IPS-15b (cell line): Measurements from ENCODE around the gene FCGR3B.
"Not testable (repeated sequence)": the region's sequence is repeated elsewhere in the genome, so short reads cannot be mapped to it uniquely, and the experiment has no call there.

Source experiments
- H3K27me3 ChIP-seq: one replicate; pipeline ENCODE4 v1.6.1; 2013; ENCODE audit warnings: low read length; ENCODE audit not compliant: control insufficient read depth, insufficient read depth
- H3K36me3 ChIP-seq: one replicate; pipeline ENCODE4 v1.6.1; 2013; ENCODE audit warnings: low read length; ENCODE audit not compliant: control insufficient read depth, insufficient read depth
- H3K4me1 ChIP-seq: one replicate; pipeline ENCODE4 v1.6.1; 2013; ENCODE audit warnings: mild to moderate bottlenecking, low read length; ENCODE audit not compliant: control insufficient read depth, insufficient read depth
- H3K4me3 ChIP-seq: one replicate; pipeline ENCODE4 v1.5.1; 2013; ENCODE audit warnings: low read depth, low read length
- H3K9ac ChIP-seq: one replicate; pipeline ENCODE4 v1.6.1; 2013; ENCODE audit warnings: low read depth, mild to moderate bottlenecking, low read length
- H3K9me3 ChIP-seq: one replicate; pipeline ENCODE4 v1.6.1; 2013; ENCODE audit warnings: mild to moderate bottlenecking, low read length; ENCODE audit not compliant: control insufficient read depth, insufficient read depth

Gene FCGR3B

GRCh38 chr1:161593092-161593755, 37.8 kb downstream of the FCGR3B start:
- H3K9ac ChIP-seq, H3K36me3 ChIP-seq, H3K4me3 ChIP-seq, H3K9me3 ChIP-seq, H3K27me3 ChIP-seq, H3K4me1 ChIP-seq: not testable (repeated sequence)

- H3K9ac ChIP-seq, H3K4me3 ChIP-seq, H3K36me3 ChIP-seq, H3K9me3 ChIP-seq, H3K4me1 ChIP-seq, H3K27me3 ChIP-seq: not testable (repeated sequence)
Observed at GRCh38 chr1:161592586-161592985, 38.4 kb downstream of the FCGR3B start.

GRCh38 chr1:161589920-161590319, 41.1 kb downstream of the FCGR3B start:
- H3K4me3 ChIP-seq, H3K36me3 ChIP-seq, H3K9ac ChIP-seq, H3K9me3 ChIP-seq, H3K4me1 ChIP-seq, H3K27me3 ChIP-seq: not testable (repeated sequence)

- not testable (repeated sequence) for H3K4me1 ChIP-seq, H3K4me3 ChIP-seq, H3K9me3 ChIP-seq, H3K9ac ChIP-seq, H3K36me3 ChIP-seq, H3K27me3 ChIP-seq
Observed at GRCh38 chr1:161589365-161589764, 41.6 kb downstream of the FCGR3B start.

GRCh38 chr1:161588596-161588995, 42.4 kb downstream of the FCGR3B start:
- not testable (repeated sequence) for H3K27me3 ChIP-seq, H3K36me3 ChIP-seq, H3K4me1 ChIP-seq, H3K9me3 ChIP-seq, H3K9ac ChIP-seq, H3K4me3 ChIP-seq

- H3K27me3 ChIP-seq, H3K36me3 ChIP-seq, H3K4me1 ChIP-seq, H3K9me3 ChIP-seq, H3K9ac ChIP-seq, H3K4me3 ChIP-seq: not testable (repeated sequence)
Observed at GRCh38 chr1:161582882-161583281, 48.1 kb downstream of the FCGR3B start.

GRCh38 chr1:161580879-161581537, 50.0 kb downstream of the FCGR3B start:
- not testable (repeated sequence) for H3K4me3 ChIP-seq, H3K36me3 ChIP-seq, H3K4me1 ChIP-seq, H3K27me3 ChIP-seq, H3K9ac ChIP-seq, H3K9me3 ChIP-seq

GRCh38 chr1:161579856-161580507, 51.0 kb downstream of the FCGR3B start:
- H3K4me1 ChIP-seq, H3K4me3 ChIP-seq, H3K9me3 ChIP-seq, H3K36me3 ChIP-seq, H3K27me3 ChIP-seq, H3K9ac ChIP-seq: not testable (repeated sequence)

GRCh38 chr1:161576676-161577075, 54.3 kb downstream of the FCGR3B start:
- H3K27me3 ChIP-seq, H3K9ac ChIP-seq, H3K9me3 ChIP-seq, H3K36me3 ChIP-seq, H3K4me3 ChIP-seq, H3K4me1 ChIP-seq: not testable (repeated sequence)
